DMS 273 (cell line): ENCODE data around the gene FAAP100.

Experiments
- DNase-seq: peaks from one replicate; lab custom pipeline; 2025; ENCODE audit not compliant: unreplicated experiment; lab: John Stamatoyannopoulos, UW

FAAP100 gene

GRCh38 chr17:81556175-81556691 is 4.1 kb upstream of the FAAP100 start:
- DNase-seq: no peak

- peak; percentile 71 for DNase-seq
Measured at GRCh38 chr17:81553616-81554181, 1.5 kb upstream of the FAAP100 start.

- DNase-seq: peak; percentile 93
Measured at GRCh38 chr17:81553018-81553615, 964 bp upstream of the FAAP100 start.

- peak; percentile 42 for DNase-seq
Measured at GRCh38 chr17:81551458-81552243, 502 bp downstream of the FAAP100 start.

- no peak for DNase-seq
Measured at GRCh38 chr17:81550830-81551457, 1.2 kb downstream of the FAAP100 start.

- no peak for DNase-seq
Measured at GRCh38 chr17:81550285-81550684, 1.9 kb downstream of the FAAP100 start.

GRCh38 chr17:81549826-81550225 is 2.3 kb downstream of the FAAP100 start:
- no peak for DNase-seq

GRCh38 chr17:81549031-81549557 is 3.1 kb downstream of the FAAP100 start:
- no peak for DNase-seq

- no peak for DNase-seq
Measured at GRCh38 chr17:81547614-81547982, 4.6 kb downstream of the FAAP100 start.

- DNase-seq: no peak
Measured at GRCh38 chr17:81546906-81547613, 5.1 kb downstream of the FAAP100 start.

- DNase-seq: no peak
Measured at GRCh38 chr17:81545160-81545949, 6.8 kb downstream of the FAAP100 start.

GRCh38 chr17:81544281-81544974 is 7.7 kb downstream of the FAAP100 start:
- DNase-seq: no peak

- no peak for DNase-seq
Measured at GRCh38 chr17:81543756-81544155, 8.4 kb downstream of the FAAP100 start.

- peak; percentile 56 for DNase-seq
Measured at GRCh38 chr17:81543339-81543675, 8.8 kb downstream of the FAAP100 start.

- no peak for DNase-seq
Measured at GRCh38 chr17:81542431-81543338, 9.5 kb downstream of the FAAP100 start.

- no peak for DNase-seq
Measured at GRCh38 chr17:81541123-81541522, 11.0 kb downstream of the FAAP100 start.

- DNase-seq: no peak
Measured at GRCh38 chr17:81540676-81541027, 11.5 kb downstream of the FAAP100 start.

GRCh38 chr17:81539961-81540675 is 12.0 kb downstream of the FAAP100 start:
- DNase-seq: no peak
